HG03280 (cell line): ENCODE data around the gene SASH3.

Experiments used
- ATAC-seq: cut with Tn5 transposase; IDR thresholded peaks from one replicate; pipeline ENCODE4 v1.9.1; 2021; ENCODE audit warnings: mild to moderate bottlenecking, moderate library complexity; ENCODE audit not compliant: unreplicated experiment

The SASH3 gene

GRCh38 chrX:129781680-129782495 is 2.1 kb downstream of the SASH3 start:
- ATAC-seq = no peak

- no peak for ATAC-seq
Observed at GRCh38 chrX:129782706-129783105, 3.0 kb downstream of the SASH3 start.

- ATAC-seq = no peak
Observed at GRCh38 chrX:129783291-129783713, 3.6 kb downstream of the SASH3 start.

- no peak for ATAC-seq
Observed at GRCh38 chrX:129784371-129784770, 4.6 kb downstream of the SASH3 start.

GRCh38 chrX:129785160-129785947 is 5.6 kb downstream of the SASH3 start:
- ATAC-seq = no peak

- ATAC-seq = peak; percentile 79
Observed at GRCh38 chrX:129786210-129786651, 6.5 kb downstream of the SASH3 start.

GRCh38 chrX:129787336-129788055 is 7.7 kb downstream of the SASH3 start:
- ATAC-seq = no peak

- no peak for ATAC-seq
Observed at GRCh38 chrX:129788527-129788926, 8.8 kb downstream of the SASH3 start.

GRCh38 chrX:129790146-129790545 is 10.4 kb downstream of the SASH3 start:
- ATAC-seq = no peak

GRCh38 chrX:129790808-129791207 is 11.1 kb downstream of the SASH3 start:
- no peak for ATAC-seq

GRCh38 chrX:129791336-129791735 is 11.6 kb downstream of the SASH3 start:
- no peak for ATAC-seq

GRCh38 chrX:129791961-129792570 is 12.3 kb downstream of the SASH3 start:
- ATAC-seq = no peak

- ATAC-seq = no peak
Observed at GRCh38 chrX:129792586-129793291, 13.0 kb downstream of the SASH3 start.

- ATAC-seq = no peak
Observed at GRCh38 chrX:129793604-129794191, 13.9 kb downstream of the SASH3 start.

- ATAC-seq = no peak
Observed at GRCh38 chrX:129795584-129795983, 15.8 kb downstream of the SASH3 start.

- ATAC-seq = no peak
Observed at GRCh38 chrX:129797251-129797906, 17.6 kb downstream of the SASH3 start.

- no peak for ATAC-seq
Observed at GRCh38 chrX:129798456-129798855, 18.7 kb downstream of the SASH3 start.

- no peak for ATAC-seq
Observed at GRCh38 chrX:129798888-129799287, 19.1 kb downstream of the SASH3 start.

GRCh38 chrX:129800186-129800585 is 20.4 kb downstream of the SASH3 start:
- ATAC-seq = no peak
